ENCODE results near the gene CTNNA1. TPM values are rescaled to one million over a fixed set of nuclear protein-coding genes. Genes with fewer than 3 reads are reported as not detected.

CTNNA1 gene
- total and polyA plus RNA-seq, 2 donors (not counting 3 experiments of a cell fraction or from before 2014, with no cell fraction given): 156 to 394 TPM

GRCh38 chr5:138733509-138733908, 19.7 kb upstream of the CTNNA1 start:
- TF ChIP-seq CTCF (IDR thresholded peaks at IDR 0.05; ENCODE audit: extremely low read depth in 1 of 2, insufficient read depth in 1 of 2, low read depth in 1 of 2, low read length in 2 of 2) (no peak), MAX (IDR thresholded peaks at IDR 0.05; ENCODE audit: insufficient read depth, insufficient read length) (no peak), EZH2 (IDR thresholded peaks at IDR 0.05; ENCODE audit: borderline replicate concordance, low read depth, low read length, severe bottlenecking) (no peak), POLR2A (IDR thresholded peaks at IDR 0.05; ENCODE audit: low read depth, low read length) (no peak), JUN (IDR thresholded peaks at IDR 0.05; ENCODE audit: borderline replicate concordance, insufficient read depth, insufficient read length, low read depth) (no peak), POLR2AphosphoS5 (IDR thresholded peaks at IDR 0.05; ENCODE audit: insufficient read depth, low read depth, low read length) (no peak), FOS (IDR thresholded peaks at IDR 0.05; ENCODE audit: borderline replicate concordance, insufficient read depth, low read length) (no peak), MYC (IDR thresholded peaks at IDR 0.05; ENCODE audit: low read depth, low read length) (no peak), GATA2 (IDR thresholded peaks at IDR 0.05; ENCODE audit: insufficient read depth, insufficient read length, low read depth, low read length) (no peak)
- H3K27me3 ChIP-seq (ENCODE audit: control insufficient read depth in 2 of 2, insufficient read depth in 2 of 2, low read length in 2 of 2): peaks cover 0 to 4% of the 10 kb centered on the region in 2 experiments
- no peaks in the 10 kb centered on the region for H4K20me1 ChIP-seq (replicated peaks; ENCODE audit: control insufficient read depth, extremely low read depth, insufficient read depth, low read length)
- ChIA-PET POLR2A (no interaction called here), CTCF (interaction anchor here (0.5 to 1.2 kb wide), 2 partner anchors 21 to 56 kb away, joined by 3 read pairs; no protein-coding TSS in a partner anchor)
- BruUV-seq (replicated peaks): no TSS peak
- no peaks in the 10 kb centered on the region for H3K4me1 ChIP-seq (ENCODE audit: control insufficient read depth, extremely low read depth, insufficient read depth, low read length)
- intact Hi-C loops (cut with micrococcal nuclease) (no loop called here), dilution Hi-C loops (cut with MboI; ENCODE audit: extremely low pct_ligation_motif_present, low sequenced_read_pairs) (no loop called here)
- H3K4me3 ChIP-seq (replicated peaks in 1 of 3; ENCODE audit: insufficient read depth in 1 of 3, low read depth in 1 of 3, low read length in 3 of 3): no peak overlapping the region
- H3K9ac ChIP-seq (replicated peaks; ENCODE audit: extremely low read depth, insufficient read depth, low read length): no peak overlapping the region
- no peak overlapping the region for H2AFZ ChIP-seq (ENCODE audit: low read depth, low read length)
- H3K27ac ChIP-seq (ENCODE audit: insufficient read depth, low read depth, low read length): no peak overlapping the region
- no peaks in the 10 kb centered on the region for H3K79me2 ChIP-seq (ENCODE audit: control insufficient read depth, insufficient read depth, low read length)
- H3K9me1 ChIP-seq (replicated peaks; ENCODE audit: control insufficient read depth, extremely low read depth, insufficient read depth, low read length): no peaks in the 10 kb centered on the region
- H3K9me3 ChIP-seq (replicated peaks; ENCODE audit: control insufficient read depth, insufficient read depth, low read length): no peaks in the 10 kb centered on the region
- DNase-seq (ENCODE audit: low read depth, low spot score) (no peak), FAIRE-seq (no peak)
- no peaks in the 10 kb centered on the region for H3K36me3 ChIP-seq (ENCODE audit: control insufficient read depth in 2 of 2, extremely low read depth in 1 of 2, insufficient read depth in 2 of 2, low read length in 2 of 2)
- no peak overlapping the region for H3K4me2 ChIP-seq (ENCODE audit: insufficient read depth, low read length)

Measured in endothelial cell of umbilical vein (primary cell).